Lower lobe of right lung (tissue), 2 donors: ENCODE measurements around the gene TSPY9. TPM values are rescaled to one million over a fixed set of nuclear protein-coding genes. Genes with fewer than 3 reads are reported as not detected.
"Not testable (repeated sequence)": the region's sequence is repeated elsewhere in the genome, so short reads cannot be mapped to it uniquely, and the experiment has no call there.

Experiments used
- ATAC-seq, 2 donors: fragments of 200-7000 bp; cut with Tn5 transposase; one replicate each; pipeline ENCODE4 v1.9.1; 2020 to 2022; ENCODE audit warnings: mild to moderate bottlenecking in 2 of 2, moderate library complexity in 2 of 2
- DNase-seq: peaks from one replicate; pipeline ENCODE4 v3.0.0-alpha.2; 2020
- H3K27ac ChIP-seq: fragments of 200-600 bp; one replicate; pipeline ENCODE4 v1.8.0; 2022
- H3K27me3 ChIP-seq: fragments of 200-600 bp; one replicate; pipeline ENCODE4 v1.8.0; 2022; ENCODE audit warnings: low read depth
- H3K36me3 ChIP-seq: fragments of 200-600 bp; one replicate; pipeline ENCODE4 v1.8.0; 2022; ENCODE audit warnings: mild to moderate bottlenecking
- H3K4me1 ChIP-seq: fragments of 200-600 bp; one replicate; pipeline ENCODE4 v1.8.0; 2022
- H3K4me3 ChIP-seq: fragments of 200-600 bp; one replicate; pipeline ENCODE4 v1.8.0; 2022; ENCODE audit warnings: mild to moderate bottlenecking
- H3K9me3 ChIP-seq: fragments of 200-600 bp; one replicate; pipeline ENCODE4 v1.8.0; 2022
- intact Hi-C: fragments of 100-400 bp; cut with DNase I; formaldehyde crosslinking; loops from one replicate; pipeline ENCODE4 v1.11.0; 2022
- long read RNA-seq: library from polyadenylated mRNA; unstranded; transcript quantifications from one replicate; pipeline ENCODE4 v2.0.0, GENCODE V29; 2021
- total RNA-seq: library from RNA; stranded (reverse); fragmentation: NEBNext Ultra II Directional; extraction: Animal tissue kit (Norgen Biotek cat#: 25700); gene quantifications from one replicate; pipeline ENCODE4 v1.2.1, GENCODE V29; 2021
- donor health status: DM: no; HTN: yes; CAD: no; lungs with severe emphysema.

The TSPY9 gene, protein sequence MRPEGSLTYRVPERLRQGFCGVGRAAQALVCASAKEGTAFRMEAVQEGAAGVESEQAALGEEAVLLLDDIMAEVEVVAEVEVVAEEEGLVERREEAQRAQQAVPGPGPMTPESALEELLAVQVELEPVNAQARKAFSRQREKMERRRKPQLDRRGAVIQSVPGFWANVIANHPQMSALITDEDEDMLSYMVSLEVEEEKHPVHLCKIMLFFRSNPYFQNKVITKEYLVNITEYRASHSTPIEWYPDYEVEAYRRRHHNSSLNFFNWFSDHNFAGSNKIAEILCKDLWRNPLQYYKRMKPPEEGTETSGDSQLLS
- not detected for total RNA-seq
- long read RNA-seq = 0 reads

DNA sequence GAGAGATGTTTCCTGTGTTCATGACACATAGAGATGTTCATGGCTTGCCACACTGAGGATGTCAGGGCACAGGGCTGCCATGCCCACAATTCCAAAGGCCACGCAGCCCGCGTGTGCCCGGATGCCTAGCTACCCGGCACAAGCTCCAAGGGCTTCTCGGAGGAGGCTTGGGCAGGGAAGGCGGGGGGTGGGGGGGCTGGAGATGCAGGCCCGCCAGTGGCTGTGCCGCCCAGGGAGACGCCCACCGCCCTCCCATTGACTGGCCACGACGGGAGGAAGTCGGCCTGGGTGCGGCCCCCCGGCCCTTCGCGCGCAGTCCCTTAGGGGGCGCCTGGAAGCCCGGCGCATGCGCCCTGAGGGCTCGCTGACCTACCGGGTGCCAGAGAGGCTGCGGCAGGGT is at the start of gene TSPY9:
TSPY9 (plus strand) TSS at position 301 of the 400 bp plus-strand sequence; CDS start at position 347, 46 bp downstream.
- H3K36me3 ChIP-seq, H3K9me3 ChIP-seq, H3K4me1 ChIP-seq, H3K27me3 ChIP-seq, ATAC-seq, intact Hi-C loops, DNase-seq, H3K27ac ChIP-seq, H3K4me3 ChIP-seq: not testable (repeated sequence)

DNA sequence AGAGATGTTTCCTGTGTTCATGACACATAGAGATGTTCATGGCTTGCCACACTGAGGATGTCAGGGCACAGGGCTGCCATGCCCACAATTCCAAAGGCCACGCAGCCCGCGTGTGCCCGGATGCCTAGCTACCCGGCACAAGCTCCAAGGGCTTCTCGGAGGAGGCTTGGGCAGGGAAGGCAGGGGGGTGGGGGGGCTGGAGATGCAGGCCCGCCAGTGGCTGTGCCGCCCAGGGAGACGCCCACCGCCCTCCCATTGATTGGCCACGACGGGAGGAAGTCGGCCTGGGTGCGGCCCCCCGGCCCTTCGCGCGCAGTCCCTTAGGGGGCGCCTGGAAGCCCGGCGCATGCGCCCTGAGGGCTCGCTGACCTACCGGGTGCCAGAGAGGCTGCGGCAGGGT is 20.4 kb upstream of the TSPY9 start, which contains the start of gene TSPY1:
TSPY1 (plus strand) TSS at position 301 of the 400 bp plus-strand sequence; CDS start at position 347, 46 bp downstream.
- ATAC-seq, H3K27ac ChIP-seq, intact Hi-C loops: not testable (repeated sequence)

DNA sequence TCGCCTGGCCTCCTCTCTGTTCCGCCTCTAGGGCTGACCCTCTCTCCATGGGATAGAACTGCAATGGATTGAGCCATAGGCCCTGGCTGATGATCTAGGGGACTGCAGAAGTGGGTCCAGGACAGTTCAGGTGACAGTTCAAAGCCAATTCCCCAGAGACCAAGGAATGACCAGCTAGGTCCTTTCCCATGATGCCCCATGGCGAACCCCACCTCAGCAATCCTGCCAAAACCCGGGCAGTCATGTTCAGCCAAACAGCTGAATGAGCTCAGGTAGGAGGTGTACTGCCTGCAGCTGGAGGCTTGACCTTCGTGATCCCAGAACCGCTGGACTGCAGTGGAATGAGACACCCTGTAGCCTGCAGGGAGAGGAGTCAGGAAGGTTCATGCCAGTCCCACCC is 17.3 kb downstream of the TSPY9 start:
- H3K36me3 ChIP-seq, ATAC-seq, H3K9me3 ChIP-seq, H3K27me3 ChIP-seq, intact Hi-C loops, H3K4me1 ChIP-seq, H3K27ac ChIP-seq, H3K4me3 ChIP-seq: not testable (repeated sequence)
- peak; percentile 25 for DNase-seq

More for the DNA sequence above, 20.4 kb upstream of the TSPY9 start, which contains the start of gene TSPY1:
- H3K9me3 ChIP-seq, H3K4me3 ChIP-seq, H3K27me3 ChIP-seq, H3K4me1 ChIP-seq, H3K36me3 ChIP-seq, DNase-seq: not testable (repeated sequence)

DNA sequence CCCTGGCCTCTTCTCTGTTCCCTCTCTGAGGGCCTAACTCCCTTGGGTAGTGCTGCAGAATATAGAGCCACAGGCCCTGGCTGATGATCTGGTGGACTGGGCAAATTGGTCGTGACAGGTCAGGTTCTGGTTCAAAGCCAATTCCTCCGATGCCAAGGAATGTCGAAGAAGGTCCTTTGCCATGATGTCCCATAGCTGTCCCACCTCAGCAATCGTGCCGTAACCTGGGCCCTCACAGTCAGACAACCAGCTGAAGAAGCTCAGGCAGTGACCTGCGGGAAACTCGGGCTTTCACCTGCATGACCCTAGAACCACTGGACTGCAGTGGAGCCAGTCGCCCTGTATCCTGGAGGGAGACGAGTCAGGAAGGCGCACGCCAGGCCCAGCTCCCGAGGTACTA is 29.2 kb downstream of the TSPY9 start:
- H3K9me3 ChIP-seq, intact Hi-C loops, DNase-seq, H3K27me3 ChIP-seq, H3K36me3 ChIP-seq, H3K4me1 ChIP-seq, H3K27ac ChIP-seq, H3K4me3 ChIP-seq, ATAC-seq: not testable (repeated sequence)

DNA sequence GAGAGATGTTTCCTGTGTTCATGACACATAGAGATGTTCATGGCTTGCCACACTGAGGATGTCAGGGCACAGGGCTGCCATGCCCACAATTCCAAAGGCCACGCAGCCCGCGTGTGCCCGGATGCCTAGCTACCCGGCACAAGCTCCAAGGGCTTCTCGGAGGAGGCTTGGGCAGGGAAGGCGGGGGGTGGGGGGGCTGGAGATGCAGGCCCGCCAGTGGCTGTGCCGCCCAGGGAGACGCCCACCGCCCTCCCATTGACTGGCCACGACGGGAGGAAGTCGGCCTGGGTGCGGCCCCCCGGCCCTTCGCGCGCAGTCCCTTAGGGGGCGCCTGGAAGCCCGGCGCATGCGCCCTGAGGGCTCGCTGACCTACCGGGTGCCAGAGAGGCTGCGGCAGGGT is 40.5 kb downstream of the TSPY9 start, which contains the start of gene TSPY10:
TSPY10 (plus strand) TSS at position 301 of the 400 bp plus-strand sequence; CDS start at position 347, 46 bp downstream.
- H3K9me3 ChIP-seq, H3K27ac ChIP-seq, DNase-seq, H3K4me1 ChIP-seq, ATAC-seq, intact Hi-C loops, H3K27me3 ChIP-seq, H3K36me3 ChIP-seq, H3K4me3 ChIP-seq: not testable (repeated sequence)

Other genes starting within 250 kb of the TSPY9 start
- gene TSPY4, start 149.8 kb upstream of the TSPY9 start, total RNA-seq = not detected
- not detected for gene TSPY8, start 129.5 kb upstream of the TSPY9 start, total RNA-seq
- gene TSPY3, start 88.8 kb upstream of the TSPY9 start, total RNA-seq = not detected
- gene TSPY1, start 20.3 kb upstream of the TSPY9 start, total RNA-seq = not detected
- gene TSPY10, start 40.6 kb downstream of the TSPY9 start, total RNA-seq = not detected